NCI-H774 (cell line): ENCODE data around the gene NAT14.

Experiments used
- DNase-seq: peaks from one replicate; lab custom pipeline; 2025; lab: John Stamatoyannopoulos, UW

Gene NAT14

DNA sequence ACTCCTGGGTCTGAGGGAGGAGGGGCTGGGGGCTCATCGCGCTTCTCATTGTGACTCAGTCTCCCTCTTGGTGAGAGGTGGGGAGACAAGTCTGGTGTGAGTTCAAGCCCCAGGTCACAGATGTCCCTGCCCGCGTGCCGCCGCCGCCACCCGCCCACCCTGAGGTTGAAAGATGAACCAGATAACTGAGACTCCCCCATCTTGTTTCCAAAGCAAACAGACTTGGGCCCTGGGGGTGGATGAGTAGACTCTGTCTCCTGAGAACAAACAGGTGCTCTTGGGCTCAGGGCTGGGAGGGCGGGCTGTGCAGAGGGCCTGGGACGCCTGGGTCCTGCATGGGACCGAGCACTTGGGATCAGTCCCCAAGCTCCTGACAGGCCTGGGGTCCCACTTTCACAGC is 51.4 kb downstream of the NAT14 start:
- no peak for DNase-seq
